GM18867 (cell line): ENCODE results near the gene FLT1.

Experiments used
- ATAC-seq: cut with Tn5 transposase; IDR thresholded peaks from one replicate; pipeline ENCODE4 v1.9.1; 2021; ENCODE audit warnings: mild to moderate bottlenecking, moderate library complexity; ENCODE audit not compliant: unreplicated experiment

FLT1 gene

DNA sequence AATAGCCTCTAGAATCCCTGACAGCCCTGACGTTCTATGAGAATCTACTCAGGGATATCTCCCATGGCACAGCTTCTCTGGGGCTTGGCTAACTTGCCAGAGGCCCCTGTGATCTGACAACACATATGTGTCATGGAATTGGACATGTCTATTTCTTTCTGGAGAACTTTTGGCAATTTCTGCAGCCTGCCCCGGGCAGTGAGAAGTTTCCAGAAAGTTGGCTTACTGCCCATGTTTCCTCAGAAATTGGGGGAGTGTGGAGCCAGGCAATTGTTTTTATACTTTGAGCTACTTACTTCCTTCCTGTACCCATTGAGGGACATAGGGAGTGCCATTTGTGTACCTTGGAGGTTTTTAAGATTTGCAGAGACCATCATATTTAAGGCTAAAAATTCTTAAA, 98.9 kb downstream of the FLT1 start:
- ATAC-seq, result no peak

DNA sequence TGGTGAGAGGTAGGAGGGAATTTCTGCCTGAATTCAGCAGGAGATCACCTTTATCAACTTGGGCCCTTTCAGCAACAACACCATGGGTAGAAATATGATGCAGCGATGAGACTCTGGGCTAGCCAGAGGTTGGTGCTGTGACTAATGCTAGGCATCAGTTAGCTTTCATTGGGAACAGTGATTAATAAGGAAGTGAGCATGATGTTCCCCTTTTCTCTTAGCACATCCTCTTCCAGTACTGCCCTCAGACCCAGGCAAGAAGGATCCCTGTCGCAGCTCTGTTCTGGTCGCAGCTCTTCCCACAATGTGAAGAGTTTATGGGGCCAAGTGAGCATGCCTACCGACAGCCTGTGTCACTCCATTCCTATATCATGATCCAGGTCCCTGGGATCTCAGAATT, 100.5 kb downstream of the FLT1 start:
- no peak for ATAC-seq

DNA sequence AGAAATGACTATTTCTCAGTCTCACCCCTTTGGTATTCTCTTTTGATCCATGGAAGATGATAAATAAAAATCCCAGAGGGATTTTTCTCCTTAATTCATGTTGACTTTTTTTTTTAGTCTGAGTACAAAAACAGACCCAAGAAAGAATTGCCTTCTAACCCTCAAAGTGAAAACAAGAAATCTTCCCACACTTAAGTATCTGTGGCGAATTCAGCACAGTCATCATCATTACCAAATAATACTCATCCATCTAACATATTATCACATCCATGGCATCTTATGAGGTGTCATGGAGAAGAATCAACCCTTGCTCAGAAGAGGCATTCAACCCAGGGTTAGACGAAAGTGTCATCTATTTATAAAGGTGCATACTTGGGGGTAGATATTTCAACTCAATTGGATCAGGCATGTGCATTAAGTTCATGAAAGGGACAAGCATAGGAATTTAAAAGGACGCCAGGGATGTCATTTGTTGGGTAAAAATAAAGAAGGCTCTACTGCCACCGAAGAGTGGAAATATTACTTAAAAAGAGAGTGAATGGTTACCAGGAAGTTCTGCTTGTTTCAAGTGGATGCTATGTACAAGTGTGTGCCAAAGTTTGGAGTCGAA, 101.9 kb downstream of the FLT1 start:
- no peak for ATAC-seq

- no peak for ATAC-seq
Measured at GRCh38 chr13:28392428-28392827, 102.5 kb downstream of the FLT1 start.

GRCh38 chr13:28387740-28388501, 107.0 kb downstream of the FLT1 start:
- no peak for ATAC-seq

DNA sequence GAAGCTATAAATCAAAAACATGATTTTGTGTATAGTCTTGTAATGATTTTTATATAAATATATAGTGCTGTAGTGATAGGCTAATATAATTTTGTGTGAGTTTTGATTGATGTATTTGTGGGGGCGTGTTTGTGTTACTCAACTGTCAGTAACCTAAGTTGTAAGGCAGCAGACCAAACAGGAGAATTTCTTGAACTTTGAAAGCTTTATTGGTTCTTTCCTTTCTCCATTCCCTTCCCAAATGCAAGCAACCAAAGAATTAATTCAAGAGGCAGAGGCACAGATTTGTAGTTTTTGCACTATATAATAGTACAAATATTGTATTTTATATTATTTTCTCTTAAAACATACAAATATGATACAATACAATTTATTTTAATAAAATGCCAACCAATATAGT, 109.6 kb downstream of the FLT1 start:
- no peak for ATAC-seq

DNA sequence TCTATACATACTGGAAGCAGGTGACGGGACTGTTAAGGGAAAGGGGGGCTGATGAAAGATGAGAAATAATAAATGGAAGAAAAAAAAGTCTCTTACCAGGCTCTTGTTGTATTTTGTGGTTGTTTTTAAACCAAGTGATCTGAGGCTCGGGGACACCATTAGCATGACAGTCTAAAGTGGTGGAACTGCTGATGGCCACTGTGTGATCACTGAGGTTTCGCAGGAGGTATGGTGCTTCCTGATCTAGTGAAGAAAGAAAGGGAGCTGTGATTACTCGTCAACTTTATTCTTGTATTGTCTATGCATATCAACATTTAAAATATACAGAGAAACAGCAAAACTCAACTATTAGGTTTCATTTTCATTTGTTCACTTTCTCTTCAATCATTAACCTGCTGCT, 110.1 kb downstream of the FLT1 start:
- no peak for ATAC-seq

DNA sequence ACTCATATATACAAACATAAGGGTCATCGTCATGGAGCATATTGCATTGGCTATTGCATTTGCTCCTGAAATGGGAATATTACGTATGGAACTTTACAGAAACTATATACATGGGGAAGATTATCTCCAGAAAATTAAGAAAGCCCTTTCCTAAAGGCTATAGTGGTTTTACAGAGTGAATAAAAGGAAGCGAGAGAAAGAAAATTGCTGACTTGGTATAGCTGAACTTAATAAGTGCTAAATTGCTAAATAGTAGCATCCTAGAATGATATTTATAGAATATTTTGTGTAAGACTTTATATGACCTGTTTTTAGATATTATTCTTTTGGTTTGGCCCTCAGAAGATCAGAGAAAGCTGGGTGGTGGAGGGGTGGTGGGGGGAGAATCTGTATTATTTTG, 114.6 kb downstream of the FLT1 start:
- no peak for ATAC-seq

GRCh38 chr13:28379371-28380083, 115.4 kb downstream of the FLT1 start:
- ATAC-seq, result no peak

- no peak for ATAC-seq
Measured at GRCh38 chr13:28376604-28377003, 118.3 kb downstream of the FLT1 start.

- ATAC-seq, result no peak
Measured at GRCh38 chr13:28375250-28375930, 119.5 kb downstream of the FLT1 start.

DNA sequence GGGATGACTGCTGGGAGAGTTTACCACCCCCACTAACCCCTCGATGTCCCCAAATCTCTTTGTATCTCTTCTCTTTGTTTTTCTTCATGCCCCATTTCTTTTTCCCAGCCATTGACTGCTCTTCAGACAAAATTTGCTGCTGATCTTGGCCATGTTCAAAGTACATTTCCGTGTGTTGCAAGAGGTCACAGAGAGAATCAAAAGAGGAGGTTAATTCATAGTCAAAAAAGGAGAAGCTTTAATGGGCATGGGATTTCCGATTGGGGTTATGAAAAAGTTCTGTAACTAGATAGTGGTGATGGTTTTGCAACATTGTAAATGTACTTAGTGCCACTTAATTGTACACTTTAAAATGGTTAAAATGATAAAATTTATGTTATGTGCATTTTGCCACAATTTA, 121.1 kb downstream of the FLT1 start:
- ATAC-seq, result no peak

DNA sequence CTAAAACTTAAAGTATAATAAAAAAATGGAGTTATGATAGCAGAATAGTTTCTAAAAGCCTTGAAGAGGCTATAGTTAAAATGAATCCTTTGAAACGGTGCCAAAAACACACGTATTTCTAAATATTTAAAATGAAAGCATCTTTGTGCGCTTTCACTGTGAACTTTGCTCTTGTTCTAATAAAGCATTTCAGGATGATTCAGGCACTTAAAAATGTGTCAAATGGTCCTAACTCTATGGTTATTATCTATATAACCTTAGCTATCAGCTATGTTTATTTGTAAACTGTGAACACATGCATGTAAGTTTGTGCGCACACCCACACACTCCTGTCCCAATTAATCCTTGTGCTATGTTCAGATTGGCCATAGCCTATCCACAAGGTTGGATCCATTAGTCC, 124.5 kb downstream of the FLT1 start:
- ATAC-seq, result no peak

GRCh38 chr13:28358708-28359107, 136.2 kb downstream of the FLT1 start:
- no peak for ATAC-seq

- peak; percentile 75 for ATAC-seq
Measured at GRCh38 chr13:28357911-28358433, 137.0 kb downstream of the FLT1 start.

- no peak for ATAC-seq
Measured at GRCh38 chr13:28357247-28357825, 137.6 kb downstream of the FLT1 start.

GRCh38 chr13:28356561-28357021, 138.3 kb downstream of the FLT1 start:
- no peak for ATAC-seq

DNA sequence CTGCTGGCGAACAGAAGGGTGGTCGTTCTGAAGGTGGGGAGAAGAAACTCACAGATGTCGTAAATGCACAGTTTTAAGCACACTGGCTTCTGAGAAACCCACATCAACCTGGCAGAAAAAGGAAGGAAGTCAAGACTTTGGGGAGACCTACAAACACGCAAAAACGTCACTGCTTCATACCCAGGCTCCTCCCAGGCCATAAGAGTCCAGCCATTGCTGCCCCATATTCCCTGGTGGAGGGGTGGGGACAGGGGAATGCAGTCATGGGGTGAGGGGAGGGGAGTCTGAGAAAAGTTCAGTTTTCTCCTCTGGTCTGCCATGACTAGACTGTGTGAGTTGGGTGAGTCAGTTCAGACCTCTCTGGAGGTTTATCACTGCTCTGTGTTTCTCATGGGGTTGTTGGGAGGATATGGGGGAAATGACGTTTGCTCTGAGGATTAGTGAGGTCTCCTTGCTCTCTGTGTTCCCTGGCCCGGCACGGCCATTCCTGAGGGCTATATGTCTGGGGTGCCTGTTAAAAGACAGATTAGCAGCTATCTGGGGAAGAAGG, 139.0 kb downstream of the FLT1 start:
- ATAC-seq, result no peak

GRCh38 chr13:28355046-28355821, 139.7 kb downstream of the FLT1 start:
- ATAC-seq, result no peak

DNA sequence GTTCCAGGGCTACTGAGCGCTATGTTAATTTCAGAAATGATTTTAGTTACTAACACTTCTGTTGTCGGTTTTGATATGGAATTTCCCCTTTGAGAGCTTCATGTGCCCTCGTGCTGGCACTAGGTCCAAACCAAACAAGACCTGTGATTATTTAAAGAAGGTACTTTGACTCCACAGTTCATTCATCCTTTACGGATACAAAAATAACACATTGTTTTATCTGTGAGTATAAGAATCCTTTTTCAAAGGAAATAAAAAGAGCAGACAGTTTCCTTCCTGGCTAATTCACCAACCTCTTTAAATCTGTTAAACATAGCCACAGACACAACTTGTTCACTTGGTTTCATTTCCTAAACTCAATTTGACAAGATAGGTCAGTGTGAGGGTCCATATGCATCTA, 141.2 kb downstream of the FLT1 start:
- no peak for ATAC-seq
